ENCODE measurements around the gene BMF.

Gene BMF

GRCh38 chr15:40067921-40068624, 40.6 kb downstream of the BMF start:
- no peaks in the 10 kb centered on the region for H4K20me1 ChIP-seq (ENCODE audit: insufficient read depth)
- no peak overlapping the region for H3K4me3 ChIP-seq (IDR thresholded peaks at IDR 0.05; ENCODE audit: insufficient read depth, low read depth, low read length)
- no peaks in the 10 kb centered on the region for H3K27me3 ChIP-seq (ENCODE audit: insufficient read depth, low read depth)
- H3K27ac ChIP-seq = peak overlapping the region; percentile 86
- H3K4me1 ChIP-seq (ENCODE audit: low read depth, poor library complexity, severe bottlenecking) = peaks cover 78% of the 10 kb centered on the region
- peak overlapping the region; percentile 31; the same call in 1 of the 2 replicates for H3K9ac ChIP-seq
- no peak overlapping the region for H2AFZ ChIP-seq (ENCODE audit: low read depth)
- H3K4me2 ChIP-seq = peak overlapping the region; percentile 40
- H3K79me2 ChIP-seq (ENCODE audit: insufficient read depth, low read depth) = no peaks in the 10 kb centered on the region
- no peak for TF ChIP-seq CTCF (conservative IDR thresholded peaks at IDR 0.05; ENCODE audit: low read depth, low read length)
- H3K36me3 ChIP-seq (ENCODE audit: insufficient read depth) = no peaks in the 10 kb centered on the region

- H3K4me1 ChIP-seq (ENCODE audit: low read depth, poor library complexity, severe bottlenecking) = peaks cover 84% of the 10 kb centered on the region
- no peaks in the 10 kb centered on the region for H3K27me3 ChIP-seq (ENCODE audit: insufficient read depth, low read depth)
- TF ChIP-seq CTCF (conservative IDR thresholded peaks at IDR 0.05; ENCODE audit: low read depth, low read length) = no peak
- no peak overlapping the region for H3K9ac ChIP-seq
- H2AFZ ChIP-seq (ENCODE audit: low read depth) = no peak overlapping the region
- no peak overlapping the region for H3K4me3 ChIP-seq (IDR thresholded peaks at IDR 0.05; ENCODE audit: insufficient read depth, low read depth, low read length)
- no peaks in the 10 kb centered on the region for H3K79me2 ChIP-seq (ENCODE audit: insufficient read depth, low read depth)
- no peak overlapping the region for H3K27ac ChIP-seq
- no peak overlapping the region for H3K4me2 ChIP-seq
- no peaks in the 10 kb centered on the region for H3K36me3 ChIP-seq (ENCODE audit: insufficient read depth)
- no peaks in the 10 kb centered on the region for H4K20me1 ChIP-seq (ENCODE audit: insufficient read depth)
Observed at GRCh38 chr15:40066589-40066988, 42.1 kb downstream of the BMF start.

GRCh38 chr15:40065166-40065565, 43.5 kb downstream of the BMF start:
- Histone ChIP-seq H2AFZ (ENCODE audit: low read depth) (no peak overlapping the region), H3K4me2 (peak overlapping the region; percentile 24; the same call in 1 of the 2 replicates), H3K27me3 (ENCODE audit: insufficient read depth, low read depth) (no peaks in the 10 kb centered on the region), H3K9ac (no peak overlapping the region), H3K79me2 (ENCODE audit: insufficient read depth, low read depth) (no peaks in the 10 kb centered on the region), H3K27ac (peak overlapping the region; percentile 37; the same call in 1 of the 2 replicates), H3K4me3 (IDR thresholded peaks at IDR 0.05; ENCODE audit: insufficient read depth, low read depth, low read length) (no peak overlapping the region), H4K20me1 (ENCODE audit: insufficient read depth) (no peaks in the 10 kb centered on the region), H3K4me1 (ENCODE audit: low read depth, poor library complexity, severe bottlenecking) (peaks cover 77% of the 10 kb centered on the region), H3K36me3 (ENCODE audit: insufficient read depth) (no peaks in the 10 kb centered on the region)
- no peak for TF ChIP-seq CTCF (conservative IDR thresholded peaks at IDR 0.05; ENCODE audit: low read depth, low read length)

DNA sequence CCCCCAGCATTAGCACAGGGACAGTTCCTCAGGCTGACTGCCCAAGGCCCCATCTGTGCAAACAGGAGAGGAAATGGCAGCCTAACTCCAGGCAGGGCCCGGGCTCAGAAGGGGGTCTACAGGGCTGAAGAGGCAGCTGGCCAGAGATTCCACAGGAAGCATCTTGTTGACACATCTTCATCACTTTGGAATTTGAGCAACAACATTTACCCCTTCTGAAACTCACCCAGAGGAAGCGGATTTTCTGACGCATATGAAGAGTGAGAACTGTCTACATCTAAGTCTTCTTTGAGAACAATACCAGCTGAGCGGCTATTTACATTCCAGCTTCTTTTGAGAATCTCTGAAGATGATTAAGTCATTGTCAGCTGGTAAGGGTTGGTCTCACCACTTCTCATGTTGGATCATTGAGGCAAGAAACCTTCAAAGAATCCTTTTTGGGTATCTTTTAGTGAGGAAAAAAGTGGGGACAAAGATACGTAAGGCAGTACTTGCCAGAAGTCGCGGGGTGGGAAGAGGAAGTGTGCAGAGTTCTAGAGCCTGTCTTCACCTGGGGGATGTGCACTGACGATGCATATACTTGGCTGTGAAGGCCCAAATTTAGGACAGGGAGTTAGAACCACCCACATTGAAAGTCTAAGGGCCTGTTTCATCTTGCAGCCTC, 44.3 kb downstream of the BMF start:
- Histone ChIP-seq H3K9ac (no peak overlapping the region), H3K36me3 (ENCODE audit: insufficient read depth) (no peaks in the 10 kb centered on the region), H3K4me2 (peak overlapping the region; percentile 24; the same call in 1 of the 2 replicates), H3K27me3 (ENCODE audit: insufficient read depth, low read depth) (no peaks in the 10 kb centered on the region), H3K4me3 (IDR thresholded peaks at IDR 0.05; ENCODE audit: insufficient read depth, low read depth, low read length) (no peak overlapping the region), H3K79me2 (ENCODE audit: insufficient read depth, low read depth) (no peaks in the 10 kb centered on the region), H4K20me1 (ENCODE audit: insufficient read depth) (no peaks in the 10 kb centered on the region), H3K4me1 (ENCODE audit: low read depth, poor library complexity, severe bottlenecking) (peaks cover 77% of the 10 kb centered on the region), H3K27ac (peak overlapping the region; percentile 37; the same call in 1 of the 2 replicates), H2AFZ (ENCODE audit: low read depth) (no peak overlapping the region)
- no peak for TF ChIP-seq CTCF (conservative IDR thresholded peaks at IDR 0.05; ENCODE audit: low read depth, low read length)

All from KMS-11 (cell line).